HEK293 (cell line): ENCODE data around the gene NEO1.

Source experiments
- EGR2 ChIP-seq: fragments of 450-650 bp; formaldehyde crosslinking; IDR thresholded peaks from 2 replicates; pipeline ENCODE4 v1.5.1; 2016; ENCODE audit warnings: low read depth, missing biosample characterization, missing genetic modification characterization
- GLI4 ChIP-seq: fragments of 450-650 bp; formaldehyde crosslinking; IDR thresholded peaks from 2 replicates; pipeline ENCODE4 v1.5.1; 2016; ENCODE audit warnings: missing biosample characterization, missing genetic modification characterization
- GLIS1 ChIP-seq: fragments of 450-650 bp; formaldehyde crosslinking; IDR thresholded peaks from 2 replicates; pipeline ENCODE4 v1.5.1; 2016; ENCODE audit warnings: missing biosample characterization, missing genetic modification characterization
- GLIS2 ChIP-seq: fragments of 450-650 bp; formaldehyde crosslinking; IDR thresholded peaks from 2 replicates; pipeline ENCODE4 v1.5.1; 2016; ENCODE audit warnings: missing biosample characterization, missing genetic modification characterization
- KLF7 ChIP-seq: fragments of 450-650 bp; formaldehyde crosslinking; IDR thresholded peaks from 2 replicates; pipeline ENCODE4 v1.5.1; 2016; ENCODE audit warnings: missing biosample characterization, missing genetic modification characterization, borderline replicate concordance
- SALL2 ChIP-seq: fragments of 450-650 bp; formaldehyde crosslinking; IDR thresholded peaks from 2 replicates; pipeline ENCODE4 v1.5.0; 2017; ENCODE audit warnings: missing biosample characterization, mild to moderate bottlenecking, missing genetic modification characterization, borderline replicate concordance
- SP2 ChIP-seq: fragments of 450-650 bp; formaldehyde crosslinking; IDR thresholded peaks from 2 replicates; pipeline ENCODE4 v1.5.1; 2016; ENCODE audit warnings: missing biosample characterization, missing genetic modification characterization
- SP7 ChIP-seq: fragments of 450-650 bp; formaldehyde crosslinking; IDR thresholded peaks from 2 replicates; pipeline ENCODE4 v1.5.1; 2016; ENCODE audit warnings: missing biosample characterization, missing genetic modification characterization
- ZBTB17 ChIP-seq: fragments of 450-650 bp; formaldehyde crosslinking; IDR thresholded peaks from 2 replicates; pipeline ENCODE4 v1.5.1; 2016; ENCODE audit warnings: missing biosample characterization, missing genetic modification characterization
- ZNF112 ChIP-seq: fragments of 450-650 bp; formaldehyde crosslinking; IDR thresholded peaks from 2 replicates; pipeline ENCODE4 v1.5.0; 2017; ENCODE audit warnings: missing biosample characterization, missing genetic modification characterization
- ZNF132 ChIP-seq: fragments of 450-650 bp; formaldehyde crosslinking; IDR thresholded peaks from 2 replicates; pipeline ENCODE4 v1.5.1; 2017; ENCODE audit warnings: missing biosample characterization, missing genetic modification characterization, borderline replicate concordance
- ZNF184 ChIP-seq: fragments of 450-650 bp; IDR thresholded peaks from 2 replicates; pipeline ENCODE4 v1.5.1; 2018; ENCODE audit warnings: missing biosample characterization, mild to moderate bottlenecking, missing genetic modification characterization
- ZNF23 ChIP-seq: fragments of 450-650 bp; formaldehyde crosslinking; IDR thresholded peaks from 2 replicates; pipeline ENCODE4 v1.5.1; 2016; ENCODE audit warnings: missing biosample characterization, missing genetic modification characterization, borderline replicate concordance
- ZNF324 ChIP-seq: fragments of 450-650 bp; formaldehyde crosslinking; IDR thresholded peaks from 2 replicates; pipeline ENCODE4 v1.5.1; 2016; ENCODE audit warnings: missing biosample characterization, missing genetic modification characterization
- ZNF416 ChIP-seq: fragments of 450-650 bp; formaldehyde crosslinking; IDR thresholded peaks from 2 replicates; pipeline ENCODE4 v1.5.1; 2016; ENCODE audit warnings: missing biosample characterization, missing genetic modification characterization
- ZNF501 ChIP-seq: fragments of 450-650 bp; formaldehyde crosslinking; IDR thresholded peaks from 2 replicates; pipeline ENCODE4 v1.5.1; 2016; ENCODE audit warnings: missing biosample characterization, missing genetic modification characterization
- ZNF529 ChIP-seq: fragments of 450-650 bp; formaldehyde crosslinking; IDR thresholded peaks from 2 replicates; pipeline ENCODE4 v1.5.1; 2017; ENCODE audit warnings: missing genetic modification characterization, missing biosample characterization; ENCODE audit not compliant: insufficient replicate concordance
- ZNF530 ChIP-seq: fragments of 450-650 bp; formaldehyde crosslinking; IDR thresholded peaks from 2 replicates; pipeline ENCODE4 v1.5.1; 2016; ENCODE audit warnings: low read depth, missing biosample characterization, missing genetic modification characterization
- ZNF585B ChIP-seq: fragments of 450-650 bp; formaldehyde crosslinking; IDR thresholded peaks from 2 replicates; pipeline ENCODE4 v1.5.1; 2016; ENCODE audit warnings: missing biosample characterization, missing genetic modification characterization
- ZNF629 ChIP-seq: fragments of 450-650 bp; formaldehyde crosslinking; IDR thresholded peaks from 2 replicates; pipeline ENCODE4 v1.5.1; 2017; ENCODE audit warnings: missing biosample characterization, missing genetic modification characterization
- ZNF664 ChIP-seq: fragments of 450-650 bp; formaldehyde crosslinking; IDR thresholded peaks from 2 replicates; pipeline ENCODE4 v1.5.1; 2016; ENCODE audit warnings: missing biosample characterization, missing genetic modification characterization
- ZNF670 ChIP-seq: fragments of 450-650 bp; formaldehyde crosslinking; IDR thresholded peaks from 2 replicates; pipeline ENCODE4 v1.5.1; 2016; ENCODE audit warnings: missing biosample characterization, missing genetic modification characterization, low read depth
- TF ChIP-seq, protein P1 (sequence below): IDR thresholded peaks from 2 replicates; pipeline ENCODE4 v1.6.1; 2011; ENCODE audit warnings: mild to moderate bottlenecking, low read depth, low read length, borderline replicate concordance
- TF ChIP-seq, protein P2 (sequence below): fragments of 450-650 bp; formaldehyde crosslinking; IDR thresholded peaks from 2 replicates; pipeline ENCODE4 v1.5.1; 2016; ENCODE audit warnings: missing biosample characterization, missing genetic modification characterization
- TF ChIP-seq, protein P3 (sequence below): fragments of 450-650 bp; formaldehyde crosslinking; IDR thresholded peaks from 2 replicates; pipeline ENCODE4 v1.5.1; 2016; ENCODE audit warnings: missing biosample characterization, missing genetic modification characterization
- TF ChIP-seq, protein P4 (sequence below): fragments of 450-650 bp; formaldehyde crosslinking; IDR thresholded peaks from 2 replicates; pipeline ENCODE4; 2016; ENCODE audit warnings: missing biosample characterization, missing genetic modification characterization
- TF ChIP-seq, protein P5 (sequence below): fragments of 450-650 bp; formaldehyde crosslinking; IDR thresholded peaks from 2 replicates; pipeline ENCODE4 v1.5.1; 2016; ENCODE audit warnings: missing biosample characterization, missing genetic modification characterization
- TF ChIP-seq, protein P6 (sequence below): fragments of 450-650 bp; formaldehyde crosslinking; IDR thresholded peaks from 2 replicates; pipeline ENCODE4 v1.5.1; 2016; ENCODE audit warnings: missing biosample characterization, missing genetic modification characterization, borderline replicate concordance

The NEO1 gene

DNA sequence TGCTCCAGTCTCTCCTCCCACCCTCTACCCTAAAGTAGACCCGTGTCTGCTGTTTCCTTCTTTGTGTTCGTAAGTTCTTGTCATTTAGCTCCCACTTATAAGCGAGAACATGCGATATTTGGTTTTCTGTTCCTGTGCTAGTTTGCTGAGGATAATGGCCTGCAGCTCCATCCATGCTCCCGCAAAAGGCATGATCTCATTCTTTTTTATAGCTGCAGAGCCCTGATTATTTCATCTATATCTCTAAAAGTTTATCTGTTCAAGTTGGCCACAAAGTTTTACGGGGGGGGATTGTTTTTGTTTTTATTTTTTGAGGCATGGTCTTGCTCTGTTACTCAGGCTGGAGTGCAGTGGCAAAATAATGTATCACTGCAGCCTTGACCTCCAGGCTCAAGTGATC, 4.4 kb upstream of the NEO1 start (continued):
- TF ChIP-seq, protein P1, sequence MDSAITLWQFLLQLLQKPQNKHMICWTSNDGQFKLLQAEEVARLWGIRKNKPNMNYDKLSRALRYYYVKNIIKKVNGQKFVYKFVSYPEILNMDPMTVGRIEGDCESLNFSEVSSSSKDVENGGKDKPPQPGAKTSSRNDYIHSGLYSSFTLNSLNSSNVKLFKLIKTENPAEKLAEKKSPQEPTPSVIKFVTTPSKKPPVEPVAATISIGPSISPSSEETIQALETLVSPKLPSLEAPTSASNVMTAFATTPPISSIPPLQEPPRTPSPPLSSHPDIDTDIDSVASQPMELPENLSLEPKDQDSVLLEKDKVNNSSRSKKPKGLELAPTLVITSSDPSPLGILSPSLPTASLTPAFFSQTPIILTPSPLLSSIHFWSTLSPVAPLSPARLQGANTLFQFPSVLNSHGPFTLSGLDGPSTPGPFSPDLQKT, result no peak
- TF ChIP-seq, protein P2, sequence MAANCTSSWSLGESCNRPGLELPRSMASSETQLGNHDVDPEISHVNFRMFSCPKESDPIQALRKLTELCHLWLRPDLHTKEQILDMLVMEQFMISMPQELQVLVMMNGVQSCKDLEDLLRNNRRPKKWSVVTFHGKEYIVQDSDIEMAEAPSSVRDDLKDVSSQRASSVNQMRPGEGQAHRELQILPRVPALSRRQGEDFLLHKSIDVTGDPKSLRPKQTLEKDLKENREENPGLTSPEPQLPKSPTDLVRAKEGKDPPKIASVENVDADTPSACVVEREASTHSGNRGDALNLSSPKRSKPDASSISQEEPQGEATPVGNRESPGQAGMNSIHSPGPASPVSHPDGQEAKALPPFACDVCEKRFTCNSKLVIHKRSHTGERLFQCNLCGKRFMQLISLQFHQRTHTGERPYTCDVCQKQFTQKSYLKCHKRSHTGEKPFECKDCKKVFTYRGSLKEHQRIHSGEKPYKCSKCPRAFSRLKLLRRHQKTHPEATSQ (tag by site-specific recombination), result no peak
- TF ChIP-seq GLI4 (tag by site-specific recombination) (no peak), ZNF132 (tag by site-specific recombination) (no peak), ZNF530 (tag by site-specific recombination) (no peak), ZNF670 (tag by site-specific recombination) (no peak), SALL2 (tag by site-specific recombination) (no peak), ZNF629 (tag by site-specific recombination) (peak; percentile 22; the same call in 1 of the 2 replicates), ZNF112 (no peak), ZNF529 (no peak), ZNF184 (tag by site-specific recombination) (no peak), ZBTB17 (tag by site-specific recombination) (peak; percentile 66; the same call in 1 of the 2 replicates), ZNF585B (tag by site-specific recombination) (no peak), SP7 (no peak), ZNF23 (tag by site-specific recombination) (no peak), ZNF664 (tag by site-specific recombination) (no peak), ZNF416 (no peak), KLF7 (tag by site-specific recombination) (no peak), ZNF324 (peak; percentile 29; the same call in 1 of the 2 replicates), GLIS1 (tag by site-specific recombination) (no peak), GLIS2 (tag by site-specific recombination) (no peak), ZNF501 (tag by site-specific recombination) (no peak), SP2 (tag by site-specific recombination) (no peak), EGR2 (tag by site-specific recombination) (no peak)
- TF ChIP-seq, protein P3, sequence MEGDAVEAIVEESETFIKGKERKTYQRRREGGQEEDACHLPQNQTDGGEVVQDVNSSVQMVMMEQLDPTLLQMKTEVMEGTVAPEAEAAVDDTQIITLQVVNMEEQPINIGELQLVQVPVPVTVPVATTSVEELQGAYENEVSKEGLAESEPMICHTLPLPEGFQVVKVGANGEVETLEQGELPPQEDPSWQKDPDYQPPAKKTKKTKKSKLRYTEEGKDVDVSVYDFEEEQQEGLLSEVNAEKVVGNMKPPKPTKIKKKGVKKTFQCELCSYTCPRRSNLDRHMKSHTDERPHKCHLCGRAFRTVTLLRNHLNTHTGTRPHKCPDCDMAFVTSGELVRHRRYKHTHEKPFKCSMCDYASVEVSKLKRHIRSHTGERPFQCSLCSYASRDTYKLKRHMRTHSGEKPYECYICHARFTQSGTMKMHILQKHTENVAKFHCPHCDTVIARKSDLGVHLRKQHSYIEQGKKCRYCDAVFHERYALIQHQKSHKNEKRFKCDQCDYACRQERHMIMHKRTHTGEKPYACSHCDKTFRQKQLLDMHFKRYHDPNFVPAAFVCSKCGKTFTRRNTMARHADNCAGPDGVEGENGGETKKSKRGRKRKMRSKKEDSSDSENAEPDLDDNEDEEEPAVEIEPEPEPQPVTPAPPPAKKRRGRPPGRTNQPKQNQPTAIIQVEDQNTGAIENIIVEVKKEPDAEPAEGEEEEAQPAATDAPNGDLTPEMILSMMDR (tag by site-specific recombination), result no peak
- TF ChIP-seq, protein P4, sequence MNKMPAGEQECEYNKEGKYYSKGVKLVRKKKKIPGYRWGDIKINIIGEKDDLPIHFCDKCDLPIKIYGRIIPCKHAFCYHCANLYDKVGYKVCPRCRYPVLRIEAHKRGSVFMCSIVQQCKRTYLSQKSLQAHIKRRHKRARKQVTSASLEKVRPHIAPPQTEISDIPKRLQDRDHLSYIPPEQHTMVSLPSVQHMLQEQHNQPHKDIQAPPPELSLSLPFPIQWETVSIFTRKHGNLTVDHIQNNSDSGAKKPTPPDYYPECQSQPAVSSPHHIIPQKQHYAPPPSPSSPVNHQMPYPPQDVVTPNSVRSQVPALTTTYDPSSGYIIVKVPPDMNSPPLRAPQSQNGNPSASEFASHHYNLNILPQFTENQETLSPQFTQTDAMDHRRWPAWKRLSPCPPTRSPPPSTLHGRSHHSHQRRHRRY (tag by site-specific recombination), result no peak
- TF ChIP-seq, protein P5, sequence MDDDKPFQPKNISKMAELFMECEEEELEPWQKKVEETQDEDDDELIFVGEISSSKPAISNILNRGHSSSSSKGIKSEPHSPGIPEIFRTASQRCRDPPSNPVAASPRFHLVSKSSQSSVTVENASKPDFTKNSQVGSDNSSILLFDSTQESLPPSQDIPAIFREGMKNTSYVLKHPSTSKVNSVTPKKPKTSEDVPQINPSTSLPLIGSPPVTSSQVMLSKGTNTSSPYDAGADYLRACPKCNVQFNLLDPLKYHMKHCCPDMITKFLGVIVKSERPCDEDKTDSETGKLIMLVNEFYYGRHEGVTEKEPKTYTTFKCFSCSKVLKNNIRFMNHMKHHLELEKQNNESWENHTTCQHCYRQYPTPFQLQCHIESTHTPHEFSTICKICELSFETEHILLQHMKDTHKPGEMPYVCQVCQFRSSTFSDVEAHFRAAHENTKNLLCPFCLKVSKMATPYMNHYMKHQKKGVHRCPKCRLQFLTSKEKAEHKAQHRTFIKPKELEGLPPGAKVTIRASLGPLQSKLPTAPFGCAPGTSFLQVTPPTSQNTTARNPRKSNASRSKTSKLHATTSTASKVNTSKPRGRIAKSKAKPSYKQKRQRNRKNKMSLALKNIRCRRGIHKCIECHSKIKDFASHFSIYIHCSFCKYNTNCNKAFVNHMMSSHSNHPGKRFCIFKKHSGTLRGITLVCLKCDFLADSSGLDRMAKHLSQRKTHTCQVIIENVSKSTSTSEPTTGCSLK, result no peak
- TF ChIP-seq, protein P6, sequence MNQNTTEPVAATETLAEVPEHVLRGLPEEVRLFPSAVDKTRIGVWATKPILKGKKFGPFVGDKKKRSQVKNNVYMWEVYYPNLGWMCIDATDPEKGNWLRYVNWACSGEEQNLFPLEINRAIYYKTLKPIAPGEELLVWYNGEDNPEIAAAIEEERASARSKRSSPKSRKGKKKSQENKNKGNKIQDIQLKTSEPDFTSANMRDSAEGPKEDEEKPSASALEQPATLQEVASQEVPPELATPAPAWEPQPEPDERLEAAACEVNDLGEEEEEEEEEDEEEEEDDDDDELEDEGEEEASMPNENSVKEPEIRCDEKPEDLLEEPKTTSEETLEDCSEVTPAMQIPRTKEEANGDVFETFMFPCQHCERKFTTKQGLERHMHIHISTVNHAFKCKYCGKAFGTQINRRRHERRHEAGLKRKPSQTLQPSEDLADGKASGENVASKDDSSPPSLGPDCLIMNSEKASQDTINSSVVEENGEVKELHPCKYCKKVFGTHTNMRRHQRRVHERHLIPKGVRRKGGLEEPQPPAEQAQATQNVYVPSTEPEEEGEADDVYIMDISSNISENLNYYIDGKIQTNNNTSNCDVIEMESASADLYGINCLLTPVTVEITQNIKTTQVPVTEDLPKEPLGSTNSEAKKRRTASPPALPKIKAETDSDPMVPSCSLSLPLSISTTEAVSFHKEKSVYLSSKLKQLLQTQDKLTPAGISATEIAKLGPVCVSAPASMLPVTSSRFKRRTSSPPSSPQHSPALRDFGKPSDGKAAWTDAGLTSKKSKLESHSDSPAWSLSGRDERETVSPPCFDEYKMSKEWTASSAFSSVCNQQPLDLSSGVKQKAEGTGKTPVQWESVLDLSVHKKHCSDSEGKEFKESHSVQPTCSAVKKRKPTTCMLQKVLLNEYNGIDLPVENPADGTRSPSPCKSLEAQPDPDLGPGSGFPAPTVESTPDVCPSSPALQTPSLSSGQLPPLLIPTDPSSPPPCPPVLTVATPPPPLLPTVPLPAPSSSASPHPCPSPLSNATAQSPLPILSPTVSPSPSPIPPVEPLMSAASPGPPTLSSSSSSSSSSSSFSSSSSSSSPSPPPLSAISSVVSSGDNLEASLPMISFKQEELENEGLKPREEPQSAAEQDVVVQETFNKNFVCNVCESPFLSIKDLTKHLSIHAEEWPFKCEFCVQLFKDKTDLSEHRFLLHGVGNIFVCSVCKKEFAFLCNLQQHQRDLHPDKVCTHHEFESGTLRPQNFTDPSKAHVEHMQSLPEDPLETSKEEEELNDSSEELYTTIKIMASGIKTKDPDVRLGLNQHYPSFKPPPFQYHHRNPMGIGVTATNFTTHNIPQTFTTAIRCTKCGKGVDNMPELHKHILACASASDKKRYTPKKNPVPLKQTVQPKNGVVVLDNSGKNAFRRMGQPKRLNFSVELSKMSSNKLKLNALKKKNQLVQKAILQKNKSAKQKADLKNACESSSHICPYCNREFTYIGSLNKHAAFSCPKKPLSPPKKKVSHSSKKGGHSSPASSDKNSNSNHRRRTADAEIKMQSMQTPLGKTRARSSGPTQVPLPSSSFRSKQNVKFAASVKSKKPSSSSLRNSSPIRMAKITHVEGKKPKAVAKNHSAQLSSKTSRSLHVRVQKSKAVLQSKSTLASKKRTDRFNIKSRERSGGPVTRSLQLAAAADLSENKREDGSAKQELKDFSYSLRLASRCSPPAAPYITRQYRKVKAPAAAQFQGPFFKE, result no peak
